Left ventricle myocardium inferior (tissue), 1 donor: ENCODE measurements around the gene CNOT6. TPM values are rescaled to one million over a fixed set of nuclear protein-coding genes. Genes with fewer than 3 reads are reported as not detected.

Source experiments
- DNase-seq: peaks from one replicate; pipeline ENCODE4 v3.0.0-alpha.2; 2020
- H3K27ac ChIP-seq: fragments of 200-600 bp; replicated peaks from 2 replicates; pipeline ENCODE4 v1.8.0; 2021
- H3K27me3 ChIP-seq: fragments of 200-600 bp; 2 replicates; pipeline ENCODE4 v1.8.0; 2021; ENCODE audit warnings: low read depth
- H3K36me3 ChIP-seq: fragments of 200-600 bp; 2 replicates; pipeline ENCODE4 v1.8.0; 2021
- H3K4me1 ChIP-seq: fragments of 200-600 bp; 2 replicates; pipeline ENCODE4 v1.8.0; 2021
- H3K4me3 ChIP-seq: fragments of 200-600 bp; 2 replicates; pipeline ENCODE4 v1.8.0; 2021; ENCODE audit warnings: mild to moderate bottlenecking, moderate library complexity
- H3K9me3 ChIP-seq: fragments of 200-600 bp; replicated peaks from 2 replicates; pipeline ENCODE4 v1.8.0; 2021
- CTCF ChIP-seq: fragments of 200-600 bp; IDR thresholded peaks from 2 replicates; pipeline ENCODE4 v1.8.0; 2021; ENCODE audit warnings: antibody characterized with exemption, mild to moderate bottlenecking, borderline replicate concordance
- intact Hi-C: fragments of 100-400 bp; cut with micrococcal nuclease; formaldehyde crosslinking; loops from one replicate; pipeline ENCODE4 v1.11.0; 2022
- total RNA-seq: library from RNA; stranded (reverse); fragmentation: NEBNext Ultra II Directional; extraction: Animal tissue kit (Norgen Biotek cat#: 25700); gene quantifications from one replicate; pipeline ENCODE4 v1.2.1, GENCODE V29; 2021
- donor health status: DM: no; HTN: yes; CAD: no; lungs with severe emphysema.

CNOT6 gene
- total RNA-seq, 1 donor from 2014 or later, result 15.9 TPM

- peaks cover 20% of the 10 kb centered on the region for H3K27me3 ChIP-seq
- no peak overlapping the region for H3K27ac ChIP-seq
- no peak overlapping the region for H3K4me3 ChIP-seq
- no peaks in the 10 kb centered on the region for H3K4me1 ChIP-seq
- H3K36me3 ChIP-seq, result no peaks in the 10 kb centered on the region
- no peaks in the 10 kb centered on the region for H3K9me3 ChIP-seq
- intact Hi-C loops, result no loop called here
- no peak for DNase-seq
- no peak for TF ChIP-seq CTCF
Measured at GRCh38 chr5:180598316-180598701, 104.1 kb downstream of the CNOT6 start.

GRCh38 chr5:180598797-180599589 lies 104.8 kb downstream of the CNOT6 start:
- TF ChIP-seq CTCF, result no peak
- intact Hi-C loops, result no loop called here
- no peaks in the 10 kb centered on the region for H3K9me3 ChIP-seq
- no peak for DNase-seq
- H3K4me1 ChIP-seq, result no peaks in the 10 kb centered on the region
- H3K36me3 ChIP-seq, result no peaks in the 10 kb centered on the region
- H3K27me3 ChIP-seq, result peaks cover 13% of the 10 kb centered on the region
- no peak overlapping the region for H3K27ac ChIP-seq
- no peak overlapping the region for H3K4me3 ChIP-seq

GRCh38 chr5:180599590-180599914 lies 105.4 kb downstream of the CNOT6 start:
- Histone ChIP-seq H3K27ac (no peak overlapping the region), H3K9me3 (no peaks in the 10 kb centered on the region), H3K36me3 (no peaks in the 10 kb centered on the region), H3K4me1 (no peaks in the 10 kb centered on the region), H3K27me3 (peaks cover 8% of the 10 kb centered on the region), H3K4me3 (no peak overlapping the region)
- DNase-seq, result no peak
- intact Hi-C loops, result no loop called here
- TF ChIP-seq CTCF, result no peak

- intact Hi-C loops, result no loop called here
- no peak for DNase-seq
- Histone ChIP-seq H3K27me3 (peaks cover 7% of the 10 kb centered on the region), H3K27ac (no peak overlapping the region), H3K4me1 (no peaks in the 10 kb centered on the region), H3K36me3 (no peaks in the 10 kb centered on the region), H3K9me3 (no peaks in the 10 kb centered on the region), H3K4me3 (no peak overlapping the region)
- TF ChIP-seq CTCF, result no peak
Measured at GRCh38 chr5:180599981-180600553, 105.9 kb downstream of the CNOT6 start.

- no peaks in the 10 kb centered on the region for H3K9me3 ChIP-seq
- no peak for TF ChIP-seq CTCF
- no peak for DNase-seq
- no peak overlapping the region for H3K4me3 ChIP-seq
- intact Hi-C loops, result no loop called here
- peaks cover 7% of the 10 kb centered on the region for H3K27me3 ChIP-seq
- no peak overlapping the region for H3K27ac ChIP-seq
- H3K4me1 ChIP-seq, result no peaks in the 10 kb centered on the region
- no peaks in the 10 kb centered on the region for H3K36me3 ChIP-seq
Measured at GRCh38 chr5:180600554-180601041, 106.4 kb downstream of the CNOT6 start.
